ENCODE results near the gene HOTAIR. TPM values are rescaled to one million over a fixed set of nuclear protein-coding genes. Genes with fewer than 3 reads are reported as not detected.
A peak's percentile ranks its signal among the peaks of the same experiment; 100 is the strongest.

The HOTAIR gene
- polyA plus RNA-seq, 4 donors = 1.3 to 2.9 (median 2.6) TPM

DNA sequence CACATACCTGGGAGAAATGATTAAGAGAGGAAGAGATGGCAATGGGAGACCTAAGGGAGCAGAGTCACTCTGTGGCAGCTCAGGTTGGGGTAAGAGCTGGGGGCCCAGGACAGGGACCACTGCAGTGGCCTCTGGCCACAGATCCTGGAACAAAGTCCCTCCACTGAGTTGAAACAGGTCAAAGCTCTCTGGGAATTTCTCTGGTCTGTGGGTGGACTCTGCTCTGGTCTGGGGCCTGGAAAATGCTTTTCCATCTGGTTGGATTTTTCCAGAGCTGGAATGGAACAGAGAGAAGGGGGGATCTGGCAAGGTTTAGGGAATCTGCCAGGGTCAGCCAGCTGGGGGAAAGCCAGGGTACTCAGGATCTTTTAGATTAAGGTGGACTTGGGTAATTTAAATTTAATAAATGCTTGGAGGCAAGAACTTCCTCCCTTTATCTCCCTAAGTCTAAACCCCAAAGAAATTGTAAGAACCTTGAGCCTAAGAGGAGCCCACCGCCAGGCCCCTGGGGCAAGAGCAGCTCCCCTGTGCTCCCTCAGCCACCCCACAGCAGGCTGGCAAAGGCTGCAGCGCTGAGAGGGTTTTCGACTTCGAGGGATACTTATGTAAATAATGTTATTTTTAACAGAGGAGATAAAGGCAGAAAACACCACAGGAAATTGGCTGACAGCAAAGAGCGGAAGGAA, 13.9 kb upstream of the HOTAIR start:
- DNase-seq (ENCODE audit: low read depth in 4 of 4, low spot score in 3 of 4) = no peak

DNA sequence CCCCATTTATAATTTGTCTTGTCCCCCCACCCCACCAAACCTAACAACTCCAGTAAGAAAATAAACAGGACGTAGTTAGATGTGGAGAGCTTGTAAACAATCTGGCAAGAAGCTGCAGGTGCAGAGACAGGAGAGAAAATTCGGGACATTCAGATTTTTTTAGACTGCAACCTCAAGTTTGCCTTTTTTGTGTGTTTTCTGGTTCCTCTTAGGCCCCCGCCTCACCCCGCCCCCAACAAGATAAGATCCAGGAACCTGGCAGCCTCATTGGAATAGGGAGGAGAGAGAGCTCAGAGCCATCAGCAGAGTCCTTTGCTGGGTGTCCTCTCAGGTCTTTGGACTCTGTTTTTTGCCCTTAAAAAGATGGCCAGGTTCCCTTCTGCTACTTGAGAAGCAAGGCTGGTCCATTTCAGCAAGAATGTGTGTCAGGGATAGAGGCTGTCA, 13.1 kb upstream of the HOTAIR start:
- no peak for DNase-seq (ENCODE audit: low read depth in 4 of 4, low spot score in 3 of 4)

DNA sequence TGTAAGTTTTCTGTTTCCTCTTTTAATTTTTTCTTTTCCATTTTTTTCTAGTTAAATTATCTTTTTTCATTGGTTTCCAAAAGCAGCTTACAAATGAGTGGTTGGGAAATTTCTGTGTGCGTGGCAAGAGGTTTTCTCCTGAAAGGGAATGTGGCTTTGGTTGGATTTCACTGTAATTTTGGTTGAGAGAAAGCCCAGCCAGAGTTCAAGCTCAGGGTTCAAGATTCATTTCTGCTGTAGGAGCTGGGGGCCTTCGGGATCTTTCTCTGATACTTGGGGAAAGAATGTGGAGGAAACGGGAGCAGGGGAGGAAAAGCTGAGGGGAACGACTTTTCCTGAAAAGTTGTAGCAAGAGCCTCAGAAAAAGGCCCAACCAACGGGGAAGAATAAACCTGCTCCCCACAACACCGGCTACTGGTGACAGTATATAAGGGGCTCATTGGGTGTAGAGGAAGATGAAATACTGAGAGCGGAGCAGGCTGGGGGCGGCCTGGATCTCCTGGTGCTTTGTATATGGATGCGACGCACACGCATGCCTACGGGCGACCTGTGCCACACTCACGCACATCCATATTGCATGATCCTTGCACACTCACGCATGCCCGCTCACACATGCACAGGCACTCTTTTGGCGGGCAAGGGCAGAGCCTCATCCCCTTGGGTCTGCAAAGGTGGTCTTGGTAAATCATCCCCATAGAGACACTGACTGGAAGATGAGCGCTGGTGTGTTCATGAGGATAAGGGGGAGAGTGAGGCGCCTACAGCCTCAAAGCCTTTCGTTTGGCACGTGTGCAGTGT, 12.1 kb upstream of the HOTAIR start:
- DNase-seq (ENCODE audit: low read depth in 4 of 4, low spot score in 3 of 4) = no peak

DNA sequence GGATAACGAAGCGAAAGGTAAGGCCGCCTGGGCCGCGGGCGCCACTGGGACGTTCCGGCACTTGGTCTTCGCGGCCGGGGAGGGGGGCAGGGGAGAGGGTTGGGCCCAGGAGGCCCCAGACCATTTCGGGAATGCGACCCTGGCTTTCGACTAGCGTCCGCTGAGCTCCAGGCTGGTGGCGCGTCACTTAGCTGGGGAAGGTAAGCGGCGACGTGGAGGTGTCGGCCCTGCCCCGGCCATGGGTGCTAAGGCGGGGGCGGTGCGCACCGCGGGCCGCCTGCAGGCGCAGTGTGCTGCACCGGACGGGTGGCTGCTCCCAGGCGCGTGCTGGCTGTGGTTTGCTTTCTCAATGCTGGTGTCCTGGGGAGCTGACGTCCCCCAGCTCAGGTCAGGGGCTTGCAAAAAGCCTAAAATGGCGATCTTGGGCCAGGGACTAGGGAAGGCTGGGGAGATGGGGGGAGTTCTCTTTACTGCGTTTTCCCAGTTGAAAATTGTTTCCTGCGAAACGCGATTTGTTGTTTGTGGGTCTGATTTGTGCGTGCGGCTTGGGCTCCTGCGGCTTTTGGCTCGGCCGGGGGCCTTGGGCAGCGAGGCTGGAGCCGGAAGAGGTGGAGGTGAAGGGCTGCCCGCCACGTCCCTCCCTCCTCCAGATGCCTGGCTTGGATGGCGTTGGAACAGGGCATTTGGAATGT, 11.4 kb upstream of the HOTAIR start:
- no peak for DNase-seq (ENCODE audit: low read depth in 4 of 4, low spot score in 3 of 4)

DNA sequence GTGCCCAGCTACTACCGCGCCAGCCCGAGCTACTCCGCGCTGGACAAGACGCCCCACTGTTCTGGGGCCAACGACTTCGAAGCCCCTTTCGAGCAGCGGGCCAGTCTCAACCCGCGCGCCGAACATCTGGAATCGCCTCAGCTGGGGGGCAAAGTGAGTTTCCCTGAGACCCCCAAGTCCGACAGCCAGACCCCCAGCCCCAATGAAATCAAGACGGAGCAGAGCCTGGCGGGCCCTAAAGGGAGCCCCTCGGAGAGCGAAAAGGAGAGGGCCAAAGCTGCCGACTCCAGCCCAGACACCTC, 10.9 kb upstream of the HOTAIR start:
- no peak for DNase-seq (ENCODE audit: low read depth in 4 of 4, low spot score in 3 of 4)

DNA sequence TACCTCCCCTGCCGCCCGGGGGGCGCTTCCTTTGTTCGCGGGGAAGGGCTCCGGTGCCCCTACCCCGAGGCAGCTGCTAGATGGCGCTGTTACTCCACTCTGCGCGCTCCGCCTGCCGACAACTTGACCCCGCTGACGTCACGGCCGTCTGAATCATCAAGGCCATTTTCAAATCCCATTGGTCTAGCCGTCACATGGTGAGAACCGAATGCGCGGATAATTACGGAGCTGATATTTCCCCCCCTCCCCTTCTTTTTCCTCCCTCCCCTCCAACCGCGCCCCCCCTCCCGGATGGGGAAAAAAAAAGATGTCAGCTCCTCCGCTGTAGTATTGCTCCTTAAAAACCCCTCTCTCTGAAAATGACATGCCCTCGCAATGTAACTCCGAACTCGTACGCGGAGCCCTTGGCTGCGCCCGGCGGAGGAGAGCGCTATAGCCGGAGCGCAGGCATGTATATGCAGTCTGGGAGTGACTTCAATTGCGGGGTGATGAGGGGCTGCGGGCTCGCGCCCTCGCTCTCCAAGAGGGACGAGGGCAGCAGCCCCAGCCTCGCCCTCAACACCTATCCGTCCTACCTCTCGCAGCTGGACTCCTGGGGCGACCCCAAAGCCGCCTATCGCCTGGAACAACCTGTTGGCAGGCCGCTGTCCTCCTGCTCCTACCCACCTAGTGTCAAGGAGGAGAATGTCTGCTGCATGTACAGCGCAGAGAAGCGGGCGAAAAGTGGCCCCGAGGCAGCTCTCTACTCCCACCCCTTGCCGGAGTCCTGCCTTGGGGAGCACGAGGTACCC, 10.3 kb upstream of the HOTAIR start, which contains the start of gene HOXC10:
Gene HOXC10, plus strand, starts transcription at position 246 of the 791 bp plus-strand sequence. Its CDS starts 114 bp downstream, at position 360.
- DNase-seq (ENCODE audit: low read depth in 4 of 4, low spot score in 3 of 4) = peak; percentile 95 to 98 (median 96)

DNA sequence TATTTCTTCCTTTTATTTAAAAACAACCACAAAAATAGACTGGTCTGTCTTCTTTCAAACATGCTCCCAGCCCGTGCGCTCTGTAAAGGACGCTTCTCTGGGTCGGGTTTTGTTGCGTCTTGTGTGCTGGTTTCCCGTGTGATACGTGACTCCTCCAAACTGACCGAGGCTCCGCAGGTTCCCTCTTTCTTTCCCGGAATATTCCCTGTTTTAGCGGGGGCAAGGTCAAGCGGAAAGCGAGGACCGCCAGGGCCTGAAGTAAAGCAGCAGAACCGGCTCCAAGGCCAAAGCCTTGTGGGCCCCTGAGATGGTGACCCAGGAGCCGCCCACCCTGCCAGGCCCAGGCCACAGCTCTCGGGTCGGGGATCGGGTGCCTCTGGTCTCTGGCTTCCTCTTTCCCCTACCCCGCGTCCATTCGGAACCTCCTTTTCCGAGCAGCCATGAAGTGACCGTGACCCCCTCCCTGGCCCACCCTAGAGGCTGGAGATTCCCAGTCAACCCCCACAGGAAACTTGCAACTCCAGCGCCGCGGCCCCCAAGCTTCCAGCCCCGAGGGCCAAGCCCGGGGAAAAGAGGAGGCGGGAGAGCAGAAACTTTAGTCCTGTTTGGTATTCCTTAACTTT, 9.3 kb upstream of the HOTAIR start:
- no peak for DNase-seq (ENCODE audit: low read depth in 4 of 4, low spot score in 3 of 4)

DNA sequence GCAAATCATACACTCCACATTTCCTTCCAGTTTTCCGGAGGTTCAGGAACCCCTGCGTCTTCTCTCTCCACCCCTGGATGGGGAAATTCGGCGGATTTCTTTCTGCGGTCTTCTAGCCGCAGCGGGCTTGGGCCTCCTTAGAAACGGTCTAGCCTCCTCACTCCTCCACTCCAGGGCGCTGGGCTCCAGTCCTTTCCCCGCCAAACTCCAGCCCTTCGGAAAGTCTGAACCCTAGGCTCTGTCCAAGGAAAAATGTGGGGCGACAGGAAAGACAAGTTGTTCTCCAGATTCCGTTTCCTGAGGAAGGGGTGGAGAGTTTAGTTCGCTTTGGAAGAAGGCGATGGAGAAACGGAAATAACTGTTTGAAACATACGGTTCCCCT, 8.8 kb upstream of the HOTAIR start:
- no peak for DNase-seq (ENCODE audit: low read depth in 4 of 4, low spot score in 3 of 4)

DNA sequence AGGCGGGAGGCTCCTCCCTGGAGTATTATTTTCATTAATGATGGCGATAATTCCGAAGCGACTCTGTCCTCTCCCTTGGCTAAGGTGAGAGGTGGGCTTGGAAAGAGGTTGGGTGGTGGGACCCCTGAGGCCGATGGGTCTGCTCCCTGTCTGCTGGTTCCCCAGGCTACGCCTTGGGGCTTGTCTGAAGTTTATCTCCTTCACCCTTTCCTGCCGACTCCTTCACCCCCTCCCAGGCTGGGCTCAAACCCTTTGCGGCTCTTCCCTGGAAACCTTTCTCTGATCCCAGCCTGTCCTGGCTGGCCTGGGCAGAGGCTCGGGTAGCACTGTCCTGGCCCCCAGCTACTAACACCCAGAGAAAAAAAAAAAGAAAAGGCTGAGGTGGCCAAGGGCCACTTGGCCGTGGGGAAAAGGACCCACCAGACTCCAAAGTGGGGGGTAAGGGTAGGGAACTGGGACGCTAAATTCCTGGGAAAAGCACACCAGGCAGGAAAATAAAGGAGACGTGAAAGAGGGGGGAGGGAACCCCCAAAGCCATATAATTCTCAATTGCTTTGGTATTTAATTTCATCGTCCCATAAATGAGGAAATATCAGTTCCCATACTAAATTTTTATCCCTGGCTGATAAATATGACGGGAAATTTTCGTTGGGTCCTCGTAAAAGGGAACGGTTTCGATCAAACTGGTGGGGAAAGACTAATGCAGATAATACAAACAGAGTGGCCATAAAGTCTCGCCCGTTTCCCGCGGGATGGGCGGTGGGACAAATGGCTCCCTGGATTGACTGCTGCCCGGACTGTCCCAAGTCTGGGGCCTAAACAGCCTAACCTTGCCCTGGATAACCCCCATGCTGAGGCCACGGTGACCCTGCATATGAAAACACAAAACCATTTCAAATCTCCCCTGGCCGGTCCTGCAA, 8.2 kb upstream of the HOTAIR start:
- no peak for DNase-seq (ENCODE audit: low read depth in 4 of 4, low spot score in 3 of 4)

DNA sequence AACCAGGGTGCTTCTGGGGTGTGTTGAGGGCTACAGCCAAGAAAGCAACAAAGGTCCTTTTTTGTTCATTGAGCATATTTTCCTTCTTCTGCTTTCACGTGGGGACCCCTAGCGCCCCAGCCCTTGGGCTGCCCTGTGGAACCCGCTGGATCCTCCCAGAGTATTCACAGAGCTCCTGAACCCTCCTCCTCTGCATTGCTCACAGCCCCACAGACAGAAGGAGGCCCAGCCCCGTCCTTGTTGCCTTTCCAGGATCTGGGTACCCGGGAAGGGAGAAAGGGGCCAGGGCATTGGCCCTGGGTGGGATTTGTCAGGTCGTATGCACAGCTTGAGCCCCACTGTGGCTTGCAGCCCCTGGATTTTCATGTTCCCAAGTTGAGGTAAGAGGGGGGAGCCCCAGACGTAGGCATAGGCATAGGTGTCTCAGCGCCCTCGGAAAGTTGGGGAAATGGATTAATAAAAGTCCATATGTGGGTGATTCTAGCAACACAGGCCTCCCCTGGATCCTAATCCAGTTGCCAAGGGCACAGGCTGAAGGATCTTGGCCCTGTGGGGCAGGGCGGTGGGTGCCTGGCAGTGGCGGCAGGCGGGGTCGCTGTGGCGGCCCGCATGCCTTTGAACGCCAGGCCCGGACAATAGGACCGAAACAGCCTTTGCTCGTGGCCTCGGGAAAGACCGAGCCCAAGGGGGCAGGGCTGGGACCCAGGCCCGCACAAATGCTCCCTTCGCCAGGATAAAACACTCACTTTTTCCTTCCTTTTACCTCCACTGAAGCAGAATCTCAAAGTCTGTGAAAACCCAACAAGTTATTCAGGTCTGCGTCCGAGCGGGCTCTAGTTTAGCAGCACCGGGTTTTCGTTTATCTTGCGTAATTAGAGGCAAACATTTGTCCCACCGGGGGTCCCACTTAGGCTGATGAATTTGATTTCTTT, 7.1 kb upstream of the HOTAIR start:
- no peak for DNase-seq (ENCODE audit: low read depth in 4 of 4, low spot score in 3 of 4)

DNA sequence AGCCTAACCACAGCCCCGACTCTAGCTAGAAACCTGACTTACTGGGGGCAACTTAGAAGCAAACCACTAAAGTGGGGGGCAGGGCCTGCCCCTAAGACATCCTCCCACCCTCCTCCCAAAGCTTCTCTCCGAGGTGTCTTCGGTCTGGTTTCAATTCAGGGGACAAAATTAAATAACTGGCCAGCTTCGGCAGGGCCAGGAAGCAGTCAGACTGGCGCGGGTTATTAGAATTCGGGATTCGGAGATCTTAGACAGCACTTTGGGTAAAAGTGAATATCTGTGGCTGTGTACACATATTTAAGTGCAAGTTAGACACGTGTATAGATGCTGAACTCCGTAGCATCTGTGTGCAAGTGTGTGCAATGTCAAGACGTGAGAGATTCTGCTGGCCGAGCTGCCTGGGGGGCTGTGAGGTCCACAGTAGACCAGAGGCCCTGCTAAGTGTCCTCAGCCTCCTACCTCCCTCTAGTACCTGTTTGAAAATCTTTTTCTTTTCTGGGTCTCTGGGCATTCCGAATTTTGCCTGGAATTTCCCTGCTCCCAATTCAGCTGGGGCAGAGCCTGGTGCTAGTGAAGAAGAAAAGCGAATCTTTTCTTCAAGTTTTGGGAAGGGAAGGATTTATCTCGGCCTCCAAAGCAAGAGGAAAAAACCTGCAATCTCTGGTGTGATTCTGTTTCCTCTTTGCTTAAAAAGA, 6.2 kb upstream of the HOTAIR start:
- DNase-seq (ENCODE audit: low read depth in 4 of 4, low spot score in 3 of 4) = no peak

DNA sequence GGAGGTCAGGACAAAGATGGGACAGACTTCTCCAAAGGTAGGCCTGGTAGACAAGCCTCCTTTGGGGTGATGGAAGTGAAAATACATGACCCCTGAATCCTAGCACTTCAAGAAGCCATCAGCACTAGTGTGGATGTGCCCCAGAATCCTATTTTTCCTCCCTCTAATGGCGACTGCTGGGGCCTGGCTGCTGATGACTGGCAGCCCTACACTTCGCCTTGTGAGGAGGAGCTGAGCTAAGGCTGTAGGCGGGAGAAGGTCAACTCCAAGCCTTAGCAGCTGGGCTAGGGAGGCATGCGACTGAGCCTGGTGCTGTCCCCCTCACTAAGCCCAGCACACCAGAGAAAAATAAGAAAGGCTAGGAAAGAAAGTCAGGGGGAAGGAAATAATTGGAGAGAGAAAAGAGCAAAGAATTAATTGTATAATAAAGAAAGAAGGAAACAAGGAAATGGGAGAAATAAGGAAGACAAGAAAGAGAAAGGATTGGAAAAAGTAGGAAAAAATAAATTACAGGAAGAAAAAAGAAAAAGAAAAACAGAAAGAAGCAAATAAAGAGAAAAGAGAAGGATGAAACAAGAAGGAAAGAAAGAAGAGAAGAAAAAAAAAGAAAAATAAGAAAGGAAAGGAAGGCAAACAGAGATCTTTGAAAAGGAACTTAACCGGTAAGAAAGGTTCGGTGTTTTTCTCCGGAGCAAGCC, 5.5 kb upstream of the HOTAIR start:
- DNase-seq (ENCODE audit: low read depth in 4 of 4, low spot score in 3 of 4) = no peak

DNA sequence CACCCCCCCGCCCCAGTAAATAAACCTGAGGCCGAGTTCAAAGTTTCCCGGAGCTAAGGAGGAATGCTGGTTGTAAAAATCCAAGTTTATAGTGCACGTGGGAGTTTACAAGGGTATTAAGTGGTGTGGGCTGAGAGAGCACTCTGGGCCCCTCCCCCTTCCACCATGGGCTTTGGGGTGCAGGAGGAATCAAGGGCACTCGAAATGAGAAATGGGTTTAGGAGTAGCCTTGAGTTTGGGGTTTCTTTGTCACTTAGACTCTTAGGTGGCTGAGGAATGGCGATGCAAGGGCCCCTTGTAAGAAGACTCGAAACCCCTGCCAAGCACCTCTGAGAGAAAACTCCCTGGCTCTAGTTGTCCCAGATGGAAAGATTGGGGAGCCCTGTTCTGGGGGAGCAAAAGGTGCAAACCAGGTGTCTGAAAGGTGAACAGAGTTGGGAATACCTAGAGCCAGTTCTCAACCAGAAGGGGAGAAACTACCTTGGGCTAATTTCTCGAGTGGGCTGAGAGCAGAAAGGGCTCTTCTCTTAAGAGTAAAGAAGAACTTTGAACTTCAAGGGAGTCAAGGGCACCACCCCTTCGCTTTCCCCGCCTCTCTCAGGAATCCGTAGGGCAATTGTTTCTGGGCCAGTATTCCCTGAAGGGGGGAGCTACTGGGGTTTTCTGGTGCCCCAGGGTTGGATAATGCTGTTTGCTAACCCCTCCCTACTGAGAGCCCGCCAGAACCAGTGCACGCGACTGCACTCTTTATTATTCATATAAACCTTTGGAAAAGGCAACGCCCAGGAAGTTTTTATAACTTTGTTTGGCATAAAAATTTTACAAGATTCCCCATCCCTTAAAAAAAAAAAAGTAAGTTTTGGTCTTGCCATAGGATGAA, 4.0 kb upstream of the HOTAIR start:
- no peak for DNase-seq (ENCODE audit: low read depth in 4 of 4, low spot score in 3 of 4)

DNA sequence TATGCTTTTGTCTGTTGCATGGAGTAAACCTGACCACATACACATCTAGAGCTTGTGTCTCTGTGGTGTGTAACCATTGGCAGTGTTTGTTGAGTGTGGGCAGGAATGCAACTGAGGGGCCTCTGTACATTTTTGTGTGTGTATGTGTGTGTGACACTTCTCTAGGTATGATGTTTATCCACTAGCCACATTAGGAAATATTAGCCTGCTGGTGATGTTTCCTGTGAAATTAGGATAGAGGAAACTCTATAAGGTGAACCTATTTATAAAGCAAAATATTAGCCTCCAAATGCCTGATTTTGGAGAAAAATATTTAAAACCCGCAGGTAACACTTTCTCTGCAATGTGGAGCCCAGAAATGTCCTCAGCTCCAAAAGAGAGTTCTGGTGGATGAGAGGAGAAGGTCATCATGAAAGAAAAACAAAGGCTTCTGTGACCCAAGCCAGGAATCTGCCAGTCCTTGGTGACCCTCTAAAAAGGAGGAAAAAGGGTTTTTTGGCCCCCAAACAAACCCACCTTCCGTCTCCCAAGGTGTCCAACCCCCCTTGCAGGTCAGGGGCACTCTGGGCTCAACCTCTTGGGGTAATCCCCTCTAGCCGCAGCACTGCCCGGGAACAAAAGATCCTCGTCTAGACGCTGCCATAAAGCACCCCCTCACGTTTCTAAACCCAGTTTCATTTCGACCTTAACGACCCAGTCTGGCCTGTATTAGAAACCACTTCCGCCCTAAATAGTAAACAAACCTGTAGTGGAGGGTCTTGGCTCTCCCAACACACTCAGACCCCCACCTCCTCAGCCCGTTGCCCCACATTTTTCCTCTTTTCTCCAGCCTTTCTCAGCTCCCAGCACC, 3.1 kb upstream of the HOTAIR start:
- no peak for DNase-seq (ENCODE audit: low read depth in 4 of 4, low spot score in 3 of 4)
